Smooth muscle cell (in vitro differentiated cells): ENCODE measurements around the gene MRTFA. TPM values are rescaled to one million over a fixed set of nuclear protein-coding genes. Genes with fewer than 3 reads are reported as not detected.

Experiments
- DNase-seq: peaks from one replicate; lab custom pipeline; 2025; ENCODE audit not compliant: unreplicated experiment; lab: John Stamatoyannopoulos, UW
- H2AFZ ChIP-seq: fragments of 200-600 bp; sonication (generic); 2 replicates; pipeline ENCODE4 v1.6.0; 2016; ENCODE audit warnings: antibody characterized with exemption, low read depth, mild to moderate bottlenecking
- H3F3A ChIP-seq: fragments of 200-600 bp; sonication (generic); 2 replicates; pipeline ENCODE4 v1.6.0; 2017; ENCODE audit warnings: antibody characterized with exemption, low read depth
- H3K27ac ChIP-seq: fragments of 200-600 bp; sonication (generic); 2 replicates; pipeline ENCODE4 v1.5.1; 2016; ENCODE audit warnings: low read depth, mild to moderate bottlenecking
- H3K27me3 ChIP-seq: fragments of 200-600 bp; sonication (generic); 2 replicates; pipeline ENCODE4 v1.6.1; 2016; ENCODE audit warnings: low read depth, mild to moderate bottlenecking
- H3K36me3 ChIP-seq: fragments of 200-600 bp; sonication (generic); 2 replicates; pipeline ENCODE4 v1.5.1; 2016; ENCODE audit warnings: low read depth
- H3K4me1 ChIP-seq: fragments of 200-600 bp; sonication (generic); 2 replicates; pipeline ENCODE4 v1.5.1; 2016; ENCODE audit warnings: low read depth
- H3K4me2 ChIP-seq: fragments of 200-600 bp; sonication (generic); 2 replicates; pipeline ENCODE4 v1.6.0; 2016; ENCODE audit warnings: mild to moderate bottlenecking
- H3K4me3 ChIP-seq: fragments of 200-600 bp; sonication (generic); 2 replicates; pipeline ENCODE4 v1.5.1; 2016; ENCODE audit warnings: mild to moderate bottlenecking
- H3K79me2 ChIP-seq: fragments of 200-600 bp; sonication (generic); 2 replicates; pipeline ENCODE4 v1.6.0; 2016; ENCODE audit warnings: low read depth, mild to moderate bottlenecking
- H3K9ac ChIP-seq: fragments of 200-600 bp; sonication (generic); 2 replicates; pipeline ENCODE4 v1.6.0; 2016; ENCODE audit warnings: low read depth
- H3K9me3 ChIP-seq: fragments of 200-600 bp; sonication (generic); replicated peaks from 2 replicates; pipeline ENCODE4 v1.5.1; 2016; ENCODE audit warnings: low read depth
- H4K20me1 ChIP-seq: fragments of 200-600 bp; sonication (generic); 2 replicates; pipeline ENCODE4 v1.6.0; 2016; ENCODE audit warnings: low read depth
- WGBS: methylation state at CpG from one replicate; pipeline ENCODE4 v1.1.7; 2016; ENCODE audit warnings: low lambda C conversion rate; 5-methylcytosine and 5-hydroxymethylcytosine counted together
- polyA plus RNA-seq: library from polyadenylated mRNA; unstranded; fragments of >200 nt; fragmentation: Nextera tagmentation; extraction: Ambion mirVana; gene quantifications from 2 replicates; pipeline ENCODE4 v1.2.1, GENCODE V29; 2016
- total RNA-seq: library from RNA; depleted of rRNA; stranded (reverse); fragments of >200 nt; gene quantifications from 2 replicates; pipeline ENCODE4 v1.2.3, GENCODE V29; 2014
- TF ChIP-seq, protein P1 (sequence below): fragments of 200-600 bp; sonication (generic); IDR thresholded peaks from 2 replicates; pipeline ENCODE4 v1.5.1; 2017; ENCODE audit warnings: borderline replicate concordance, mild to moderate bottlenecking, antibody characterized with exemption; ENCODE audit not compliant: insufficient read depth, poor library complexity, severe bottlenecking

Gene MRTFA
- total and polyA plus RNA-seq, 2 experiments from 2014 or later = 25.5 to 41.7 TPM

DNA sequence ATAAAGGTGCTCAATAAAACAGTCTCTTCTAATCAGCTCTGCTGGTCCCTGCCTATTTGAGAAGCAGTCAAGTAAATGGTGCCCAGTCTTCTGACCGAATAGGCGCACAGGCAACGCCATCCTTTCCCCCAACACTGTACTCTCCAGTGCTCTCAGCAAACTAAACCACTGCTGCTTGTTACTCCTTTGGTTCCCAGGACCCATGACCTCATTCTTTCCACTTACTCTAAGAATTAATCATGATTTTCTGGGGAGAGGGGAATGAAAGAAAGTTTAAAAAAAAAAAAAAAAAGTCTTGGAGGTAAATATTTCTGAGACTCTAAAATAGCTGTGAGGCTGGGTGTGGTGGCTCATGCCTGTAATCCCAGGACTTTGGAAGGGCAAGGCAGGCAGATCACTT is 202.4 kb downstream of the MRTFA start:
- Histone ChIP-seq H2AFZ (no peak overlapping the region), H3K9me3 (no peaks in the 10 kb centered on the region), H3K4me3 (no peak overlapping the region), H4K20me1 (peaks cover 69% of the 10 kb centered on the region), H3K4me1 (peaks cover 4% of the 10 kb centered on the region), H3K4me2 (no peak overlapping the region), H3K9ac (no peak overlapping the region), H3K27ac (no peak overlapping the region), H3K36me3 (no peaks in the 10 kb centered on the region), H3F3A (peaks cover 13% of the 10 kb centered on the region), H3K79me2 (peaks cover 62% of the 10 kb centered on the region), H3K27me3 (no peaks in the 10 kb centered on the region)
- TF ChIP-seq, protein P1, sequence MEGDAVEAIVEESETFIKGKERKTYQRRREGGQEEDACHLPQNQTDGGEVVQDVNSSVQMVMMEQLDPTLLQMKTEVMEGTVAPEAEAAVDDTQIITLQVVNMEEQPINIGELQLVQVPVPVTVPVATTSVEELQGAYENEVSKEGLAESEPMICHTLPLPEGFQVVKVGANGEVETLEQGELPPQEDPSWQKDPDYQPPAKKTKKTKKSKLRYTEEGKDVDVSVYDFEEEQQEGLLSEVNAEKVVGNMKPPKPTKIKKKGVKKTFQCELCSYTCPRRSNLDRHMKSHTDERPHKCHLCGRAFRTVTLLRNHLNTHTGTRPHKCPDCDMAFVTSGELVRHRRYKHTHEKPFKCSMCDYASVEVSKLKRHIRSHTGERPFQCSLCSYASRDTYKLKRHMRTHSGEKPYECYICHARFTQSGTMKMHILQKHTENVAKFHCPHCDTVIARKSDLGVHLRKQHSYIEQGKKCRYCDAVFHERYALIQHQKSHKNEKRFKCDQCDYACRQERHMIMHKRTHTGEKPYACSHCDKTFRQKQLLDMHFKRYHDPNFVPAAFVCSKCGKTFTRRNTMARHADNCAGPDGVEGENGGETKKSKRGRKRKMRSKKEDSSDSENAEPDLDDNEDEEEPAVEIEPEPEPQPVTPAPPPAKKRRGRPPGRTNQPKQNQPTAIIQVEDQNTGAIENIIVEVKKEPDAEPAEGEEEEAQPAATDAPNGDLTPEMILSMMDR = no peak
- no peak for DNase-seq
- WGBS = 100% methylated on average over 3 of the region's 3 CpGs

DNA sequence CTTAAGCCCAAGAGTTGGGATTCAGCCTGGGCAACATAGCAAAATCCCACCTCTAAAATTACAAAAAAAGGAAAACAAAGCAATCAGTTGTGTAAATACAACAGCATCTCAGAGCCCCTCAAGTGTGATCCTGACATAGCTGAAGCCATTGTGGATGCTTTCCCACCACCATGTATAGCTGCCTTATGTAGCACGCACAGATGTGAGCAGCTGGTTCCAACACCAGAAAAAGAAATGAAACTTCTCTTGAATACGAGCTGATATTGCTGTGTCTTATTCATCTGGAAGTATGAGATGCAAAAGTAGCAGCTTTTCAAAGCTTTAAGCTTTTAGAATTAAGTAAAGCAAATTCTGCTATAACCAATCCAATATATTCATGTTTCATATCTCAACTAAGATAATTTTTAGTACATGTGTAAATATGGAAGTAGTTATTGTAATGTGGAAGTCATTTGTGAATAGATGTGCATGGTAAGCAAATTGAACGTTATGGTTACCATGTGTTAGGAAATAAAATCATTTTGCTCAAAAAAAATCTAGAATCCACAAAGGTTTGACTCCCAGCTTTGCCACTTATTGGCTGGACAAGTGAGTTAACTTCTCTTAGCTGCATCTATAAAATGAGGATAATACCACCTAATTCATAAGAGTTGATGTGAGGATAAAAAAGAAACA is 203.0 kb downstream of the MRTFA start:
- Histone ChIP-seq H3K4me2 (no peak overlapping the region), H3K27ac (no peak overlapping the region), H3K79me2 (peaks cover 62% of the 10 kb centered on the region), H3F3A (peaks cover 13% of the 10 kb centered on the region), H2AFZ (no peak overlapping the region), H3K9ac (no peak overlapping the region), H3K4me1 (peaks cover 4% of the 10 kb centered on the region), H3K4me3 (no peak overlapping the region), H3K9me3 (no peaks in the 10 kb centered on the region), H3K36me3 (no peaks in the 10 kb centered on the region), H4K20me1 (peaks cover 69% of the 10 kb centered on the region), H3K27me3 (no peaks in the 10 kb centered on the region)
- TF ChIP-seq, protein P1 = no peak
- DNase-seq = no peak
- 95% methylated on average over 3 of the region's 3 CpGs for WGBS

DNA sequence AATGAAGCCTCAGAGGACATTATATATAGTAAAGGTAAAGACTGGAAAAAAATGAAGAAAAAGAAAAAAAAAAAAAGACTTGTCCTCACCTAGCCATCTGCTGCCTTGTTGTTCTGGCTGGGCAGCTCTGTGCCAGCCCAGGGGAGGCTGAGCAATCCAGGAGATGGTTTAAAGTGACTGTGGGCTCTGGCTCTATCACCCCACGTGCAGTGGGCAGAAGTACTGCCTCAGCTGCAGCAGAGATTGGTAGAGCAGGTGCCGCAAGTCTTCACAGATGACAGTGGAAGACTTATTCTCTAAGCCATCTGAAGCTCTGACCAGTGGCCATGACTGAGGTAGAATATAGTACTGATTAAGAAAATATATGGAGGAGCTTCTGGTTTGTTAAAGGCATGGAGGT is 203.9 kb downstream of the MRTFA start:
- Histone ChIP-seq H3K4me3 (no peak overlapping the region), H3K9me3 (no peaks in the 10 kb centered on the region), H3K27me3 (no peaks in the 10 kb centered on the region), H3K9ac (no peak overlapping the region), H3K4me2 (no peak overlapping the region), H3F3A (peaks cover 13% of the 10 kb centered on the region), H3K27ac (no peak overlapping the region), H2AFZ (no peak overlapping the region), H4K20me1 (peaks cover 70% of the 10 kb centered on the region), H3K79me2 (peaks cover 60% of the 10 kb centered on the region), H3K36me3 (peaks cover 6% of the 10 kb centered on the region), H3K4me1 (peaks cover 4% of the 10 kb centered on the region)
- DNase-seq = no peak
- TF ChIP-seq, protein P1 = no peak
- WGBS = 99% methylated on average over 2 of the region's 2 CpGs

DNA sequence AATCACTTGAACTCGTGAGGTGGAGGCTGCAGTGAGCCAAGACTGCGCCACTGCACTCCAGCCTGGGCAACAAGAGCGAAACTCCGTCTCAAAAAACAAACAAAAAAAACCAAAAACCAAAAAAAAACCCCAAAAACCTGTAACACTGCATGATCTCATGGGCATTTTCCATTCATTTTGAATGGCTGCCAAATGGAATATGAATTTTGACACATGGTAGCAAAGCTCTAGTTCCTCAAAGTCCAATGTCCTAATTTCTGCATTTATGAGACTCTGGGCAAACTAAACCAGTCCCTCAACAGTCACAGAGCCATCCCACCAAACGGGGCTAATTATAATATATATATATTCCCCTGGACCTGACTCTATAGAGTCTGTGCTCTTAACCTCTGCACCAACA is 204.4 kb downstream of the MRTFA start:
- Histone ChIP-seq H3K79me2 (peaks cover 60% of the 10 kb centered on the region), H2AFZ (no peak overlapping the region), H3K27ac (no peak overlapping the region), H4K20me1 (peaks cover 71% of the 10 kb centered on the region), H3K27me3 (no peaks in the 10 kb centered on the region), H3K4me1 (peaks cover 4% of the 10 kb centered on the region), H3K9me3 (no peaks in the 10 kb centered on the region), H3F3A (peaks cover 9% of the 10 kb centered on the region), H3K4me2 (no peak overlapping the region), H3K36me3 (peaks cover 6% of the 10 kb centered on the region), H3K4me3 (no peak overlapping the region), H3K9ac (no peak overlapping the region)
- no peak for DNase-seq
- WGBS = 96% methylated on average over 5 of the region's 5 CpGs
- TF ChIP-seq, protein P1 = no peak
